Transverse colon (tissue), 4 donors: Measurements from ENCODE around the gene PIH1D1.

Experiments used
- CTCF ChIP-seq, 5 experiments: fragments of 200-600 bp in 3 of 5; fragments of 450-650 bp in 2 of 5; sonication (generic) in 3 of 5; IDR thresholded peaks; 1 replicate in 2 of 5; 2 replicates in 3 of 5; pipeline ENCODE4 v1.5.1; 2016 to 2017; ENCODE audit warnings: antibody characterized with exemption in 5 of 5, inconsistent platforms in 3 of 5, mild to moderate bottlenecking in 2 of 5, moderate library complexity in 1 of 5
- EP300 ChIP-seq: sonication (generic); formaldehyde crosslinking; IDR thresholded peaks from one replicate; pipeline ENCODE4 v1.6.1; 2017; ENCODE audit warnings: antibody characterized with exemption, low read depth
- POLR2A ChIP-seq: fragments of 450-650 bp; IDR thresholded peaks from one replicate; pipeline ENCODE4 v1.6.1; 2016; ENCODE audit warnings: antibody characterized with exemption, mild to moderate bottlenecking, moderate library complexity
- POLR2AphosphoS5 ChIP-seq, 3 donors: sonication (generic); formaldehyde crosslinking; IDR thresholded peaks; one replicate each; pipeline ENCODE4 v1.6.1; 2016; ENCODE audit warnings: antibody characterized with exemption in 3 of 3

GRCh38 chr19:49463960-49464740 is 12.5 kb upstream of the PIH1D1 start:
- TF ChIP-seq POLR2A (no peak), CTCF (IDR thresholded peaks at IDR 0.05) (no peak), POLR2AphosphoS5 (IDR thresholded peaks at IDR 0.05) (no peak), EP300 (no peak)
